GM18517 (cell line): Measurements from ENCODE around the gene GHRH.

ENCODE experiments used
- ATAC-seq: cut with Tn5 transposase; IDR thresholded peaks from one replicate; pipeline ENCODE4 v1.9.1; 2021; ENCODE audit warnings: mild to moderate bottlenecking, moderate library complexity; ENCODE audit not compliant: unreplicated experiment

The GHRH gene

GRCh38 chr20:37261714-37262113 lies at the start of gene GHRH:
Gene GHRH, minus strand, starts transcription at chr20:37261814. Its CDS starts 4,925 bp downstream, at chr20:37256889.
- ATAC-seq: no peak

- no peak for ATAC-seq
These were observed 49.3 kb upstream of the GHRH start for GRCh38 chr20:37310951-37311350.

- no peak for ATAC-seq
These were observed 48.4 kb upstream of the GHRH start for GRCh38 chr20:37309936-37310590.

- ATAC-seq: no peak
These were observed 47.7 kb upstream of the GHRH start for GRCh38 chr20:37309290-37309689.

GRCh38 chr20:37308086-37309050 lies 46.8 kb upstream of the GHRH start:
- peak; percentile 94 for ATAC-seq

GRCh38 chr20:37305839-37306238 lies 44.2 kb upstream of the GHRH start:
- no peak for ATAC-seq

GRCh38 chr20:37305079-37305478 lies 43.5 kb upstream of the GHRH start:
- ATAC-seq: no peak

GRCh38 chr20:37303637-37304036 lies 42.0 kb upstream of the GHRH start:
- no peak for ATAC-seq

- ATAC-seq: no peak
These were observed 41.4 kb upstream of the GHRH start for GRCh38 chr20:37302981-37303380.

GRCh38 chr20:37301558-37301957 lies 39.9 kb upstream of the GHRH start:
- no peak for ATAC-seq

- ATAC-seq: no peak
These were observed 39.5 kb upstream of the GHRH start for GRCh38 chr20:37301120-37301519.

GRCh38 chr20:37299718-37300528 lies 38.3 kb upstream of the GHRH start:
- ATAC-seq: no peak

- no peak for ATAC-seq
These were observed 36.8 kb upstream of the GHRH start for GRCh38 chr20:37298190-37298939.

- ATAC-seq: no peak
These were observed 35.6 kb upstream of the GHRH start for GRCh38 chr20:37297066-37297736.

- no peak for ATAC-seq
These were observed 34.8 kb upstream of the GHRH start for GRCh38 chr20:37296371-37296770.

GRCh38 chr20:37295595-37295994 lies 34.0 kb upstream of the GHRH start:
- ATAC-seq: no peak

- no peak for ATAC-seq
These were observed 33.4 kb upstream of the GHRH start for GRCh38 chr20:37295001-37295400.

GRCh38 chr20:37294262-37294981 lies 32.8 kb upstream of the GHRH start:
- ATAC-seq: no peak

- ATAC-seq: no peak
These were observed 31.8 kb upstream of the GHRH start for GRCh38 chr20:37293301-37293943.
